Naive thymus-derived CD4-positive, alpha-beta T cell (primary cell): Measurements from ENCODE around the gene TNS3. TPM values are rescaled to one million over a fixed set of nuclear protein-coding genes. Genes with fewer than 3 reads are reported as not detected.

Experiments
- ATAC-seq: fragments of 150-1000 bp; cut with Tn5 transposase; 2 replicates; pipeline ENCODE4 v1.10.0; 2021; ENCODE audit warnings: mild to moderate bottlenecking, moderate library complexity
- CTCF ChIA-PET: fragments of 350-600 bp; sonication (Branson Sonifier 250); formaldehyde crosslinking; loops from one replicate; lab custom pipeline; 2021; ENCODE audit warnings: antibody characterized with exemption; lab: Charles Lee
- POLR2A ChIA-PET: fragments of 350-600 bp; sonication (Branson Sonifier 250); formaldehyde crosslinking; loops from one replicate; lab custom pipeline; 2021; ENCODE audit warnings: antibody characterized with exemption, inconsistent platforms; lab: Charles Lee
- DNase-seq, 9 donors: peaks; one replicate each; pipeline versions ENCODE4 v3.0.0 to v3.0.0-alpha.2; 2020 to 2022; ENCODE audit warnings: mixed read lengths in 1 of 9
- H3K27ac ChIP-seq: one replicate; pipeline ENCODE4 v1.7.0; 2013; ENCODE audit warnings: mild to moderate bottlenecking, low read depth, low read length, moderate library complexity
- H3K27me3 ChIP-seq, 2 donors: one replicate each; pipeline ENCODE4 v1.7.0; 2013; ENCODE audit warnings: low read length in 2 of 2, mild to moderate bottlenecking in 2 of 2, moderate library complexity in 2 of 2; ENCODE audit not compliant: control insufficient read depth in 2 of 2, insufficient read depth in 2 of 2
- H3K36me3 ChIP-seq, 3 experiments: 1 replicate in 2 of 3; 2 replicates in 1 of 3; pipeline ENCODE4 v1.7.0; 2013; ENCODE audit warnings: low read length in 3 of 3, mild to moderate bottlenecking in 3 of 3, moderate library complexity in 1 of 3; ENCODE audit not compliant: insufficient read depth in 3 of 3, control insufficient read depth in 2 of 3
- H3K4me1 ChIP-seq, 2 donors: one replicate each; pipeline ENCODE4 v1.7.0; 2013; ENCODE audit warnings: low read length in 2 of 2, mild to moderate bottlenecking in 2 of 2, moderate library complexity in 1 of 2; ENCODE audit not compliant: control insufficient read depth in 2 of 2, insufficient read depth in 2 of 2
- H3K4me3 ChIP-seq: 2 replicates; pipeline ENCODE4 v1.7.0; 2013; ENCODE audit warnings: mild to moderate bottlenecking, low read length
- H3K9me3 ChIP-seq, 3 experiments: 1 replicate in 2 of 3; 2 replicates in 1 of 3; pipeline ENCODE4 v1.7.0; 2013; ENCODE audit warnings: low read length in 3 of 3; ENCODE audit not compliant: control insufficient read depth in 2 of 3
- H3K27ac Mint-ChIP-seq, 9 donors: one replicate each; pipeline ENCODE4 v1.8.0; 2020 to 2022; ENCODE audit warnings: mixed read lengths in 9 of 9, mild to moderate bottlenecking in 8 of 9, moderate library complexity in 5 of 9, inconsistent platforms in 2 of 9
- H3K27me3 Mint-ChIP-seq, 5 donors: one replicate each; pipeline ENCODE4 v1.8.0; 2021 to 2022; ENCODE audit warnings: mixed read lengths in 5 of 5, mild to moderate bottlenecking in 1 of 5
- H3K36me3 Mint-ChIP-seq, 5 donors: one replicate each; pipeline ENCODE4 v1.8.0; 2020 to 2022; ENCODE audit warnings: mixed read lengths in 5 of 5, mild to moderate bottlenecking in 3 of 5, inconsistent platforms in 1 of 5
- H3K4me1 Mint-ChIP-seq, 7 donors: one replicate each; pipeline ENCODE4 v1.8.0; 2020 to 2022; ENCODE audit warnings: mixed read lengths in 7 of 7, mild to moderate bottlenecking in 3 of 7, inconsistent platforms in 1 of 7
- H3K4me3 Mint-ChIP-seq, 10 donors: one replicate each; pipeline ENCODE4 v1.8.0; 2020 to 2022; ENCODE audit warnings: mild to moderate bottlenecking in 10 of 10, mixed read lengths in 10 of 10, moderate library complexity in 6 of 10, inconsistent platforms in 2 of 10
- H3K9me3 Mint-ChIP-seq, 11 donors: one replicate each; pipeline ENCODE4 v1.8.0; 2020 to 2022; ENCODE audit warnings: mixed read lengths in 11 of 11, mild to moderate bottlenecking in 4 of 11, inconsistent platforms in 1 of 11, moderate library complexity in 1 of 11
- intact Hi-C, 2 donors: fragments of 100-400 bp; cut with micrococcal nuclease; formaldehyde crosslinking; loops; one replicate each; pipeline ENCODE4 v1.15.1; 2023
- polyA plus RNA-seq, 2 donors: library from polyadenylated mRNA; unstranded; fragments of 300-500 nt; fragmentation: Illumina TruSeq; gene quantifications; one replicate each; pipeline ENCODE4 v1.2.3, GENCODE V29; 2021
- total RNA-seq, 6 experiments: library from RNA in 5 of 6; stranded (reverse) in 5 of 6; gene quantifications; 1 replicate in 5 of 6; 2 replicates in 1 of 6; pipeline ENCODE4 v1.2.3 and lab custom pipeline; 2021 to 2026

TNS3 gene
- total and polyA plus RNA-seq, 7 experiments from 2014 or later: 0.85 to 38.3 (median 2.6) TPM; not detected in 2

- Mint-ChIP-seq H3K36me3 (no peaks in the 10 kb centered on the region), H3K27ac (no peak overlapping the region), H3K9me3 (peaks cover 0 to 13% (median 0%) of the 10 kb centered on the region in 11 donors), H3K4me1 (peaks cover 0 to 28% (median 20%) of the 10 kb centered on the region in 7 donors), H3K4me3 (peak overlapping the region in 8 of 10 donors; percentile 3 to 81 (median 62)), H3K27me3 (peaks cover 17 to 43% (median 29%) of the 10 kb centered on the region in 5 donors)
- Histone ChIP-seq H3K27me3 (peaks cover 0 to 3% of the 10 kb centered on the region in 2 donors), H3K9me3 (no peaks in the 10 kb centered on the region), H3K27ac (no peak overlapping the region), H3K36me3 (no peaks in the 10 kb centered on the region), H3K4me1 (no peaks in the 10 kb centered on the region), H3K4me3 (no peak overlapping the region)
- intact Hi-C loops: loop anchor here in 1 of 2 donors (2.0 kb wide), 1 partner anchor 1338 kb away; no protein-coding TSS in a partner anchor
- ChIA-PET POLR2A (no interaction called here), CTCF (no interaction called here)
- no peak for ATAC-seq
- DNase-seq: no peak
Measured at GRCh38 chr7:47255007-47255406, 326.9 kb downstream of the TNS3 start.

GRCh38 chr7:47254081-47254977 is 327.6 kb downstream of the TNS3 start:
- H3K36me3 Mint-ChIP-seq: no peaks in the 10 kb centered on the region
- Histone ChIP-seq H3K9me3 (no peaks in the 10 kb centered on the region), H3K27me3 (peaks cover 0 to 2% of the 10 kb centered on the region in 2 donors), H3K4me1 (no peaks in the 10 kb centered on the region), H3K27ac (no peak overlapping the region), H3K36me3 (no peaks in the 10 kb centered on the region), H3K4me3 (no peak overlapping the region)
- ATAC-seq (peak; percentile 84), DNase-seq (peak in 7 of 9 donors; percentile 17 to 75 (median 39))
- ChIA-PET POLR2A (no interaction called here), CTCF (interaction anchor here (0.5 to 1.0 kb wide), 2 partner anchors 21 to 80 kb away, joined by 3 read pairs; no protein-coding TSS in a partner anchor)
- peak overlapping the region; percentile 42 to 81 (median 72) for H3K4me3 Mint-ChIP-seq
- no peak overlapping the region for H3K27ac Mint-ChIP-seq
- H3K27me3 Mint-ChIP-seq: peaks cover 17 to 43% (median 28%) of the 10 kb centered on the region in 5 donors
- H3K4me1 Mint-ChIP-seq: peaks cover 0 to 28% (median 20%) of the 10 kb centered on the region in 7 donors
- intact Hi-C loops: loop anchor here (1.0 to 2.0 kb wide), 2 partner anchors 1338 to 1363 kb away; no protein-coding TSS in a partner anchor
- peaks cover 0 to 13% (median 0%) of the 10 kb centered on the region in 11 donors for H3K9me3 Mint-ChIP-seq

- peaks cover 0 to 13% (median 0%) of the 10 kb centered on the region in 11 donors for H3K9me3 Mint-ChIP-seq
- ATAC-seq (peak; percentile 52), DNase-seq (no peak)
- no peak overlapping the region for H3K4me3 ChIP-seq
- ChIA-PET POLR2A (no interaction called here), CTCF (interaction anchor here (1.0 kb wide), 1 partner anchor 20 kb away, joined by 3 read pairs; no protein-coding TSS in a partner anchor)
- H3K36me3 Mint-ChIP-seq: no peaks in the 10 kb centered on the region
- H3K27ac Mint-ChIP-seq: no peak overlapping the region
- H3K4me3 Mint-ChIP-seq: peak overlapping the region in 9 of 10 donors; percentile 25 to 77 (median 45)
- peaks cover 17 to 43% (median 28%) of the 10 kb centered on the region in 5 donors for H3K27me3 Mint-ChIP-seq
- intact Hi-C loops: loop anchor here (1.0 to 2.0 kb wide), 2 partner anchors 1337 to 1362 kb away; no protein-coding TSS in a partner anchor
- peaks cover 0 to 28% (median 20%) of the 10 kb centered on the region in 7 donors for H3K4me1 Mint-ChIP-seq
- no peaks in the 10 kb centered on the region for H3K36me3 ChIP-seq
- no peaks in the 10 kb centered on the region for H3K27me3 ChIP-seq
- no peak overlapping the region for H3K27ac ChIP-seq
- H3K9me3 ChIP-seq: no peaks in the 10 kb centered on the region
- no peaks in the 10 kb centered on the region for H3K4me1 ChIP-seq
Measured at GRCh38 chr7:47253650-47254080, 328.2 kb downstream of the TNS3 start.

- Mint-ChIP-seq H3K9me3 (peaks cover 0 to 13% (median 0%) of the 10 kb centered on the region in 11 donors), H3K4me3 (peak overlapping the region in 1 of 10 donors; percentile 45), H3K36me3 (no peaks in the 10 kb centered on the region), H3K27me3 (peaks cover 17 to 40% (median 28%) of the 10 kb centered on the region in 5 donors), H3K4me1 (peaks cover 0 to 28% (median 20%) of the 10 kb centered on the region in 7 donors), H3K27ac (no peak overlapping the region)
- CTCF ChIA-PET: no interaction called here
- DNase-seq (no peak), ATAC-seq (no peak)
- H3K9me3 ChIP-seq: no peaks in the 10 kb centered on the region
- no peaks in the 10 kb centered on the region for H3K27me3 ChIP-seq
- H3K36me3 ChIP-seq: no peaks in the 10 kb centered on the region
- no peaks in the 10 kb centered on the region for H3K4me1 ChIP-seq
- intact Hi-C loops: no loop called here
- H3K27ac ChIP-seq: no peak overlapping the region
- POLR2A ChIA-PET: no interaction called here
- H3K4me3 ChIP-seq: no peak overlapping the region
Measured at GRCh38 chr7:47252675-47253074, 329.2 kb downstream of the TNS3 start.

GRCh38 chr7:47249361-47249760 is 332.6 kb downstream of the TNS3 start:
- Histone ChIP-seq H3K9me3 (no peaks in the 10 kb centered on the region), H3K27ac (no peak overlapping the region)
- POLR2A ChIA-PET: no interaction called here

GRCh38 chr7:47248797-47249196 is 333.1 kb downstream of the TNS3 start:
- no peaks in the 10 kb centered on the region for H3K36me3 Mint-ChIP-seq
- H3K4me1 ChIP-seq: no peaks in the 10 kb centered on the region
- peaks cover 0 to 8% (median 5%) of the 10 kb centered on the region in 7 donors for H3K4me1 Mint-ChIP-seq
- CTCF ChIA-PET: no interaction called here
- no peak overlapping the region for H3K4me3 ChIP-seq
- peaks cover 5 to 15% (median 13%) of the 10 kb centered on the region in 5 donors for H3K27me3 Mint-ChIP-seq
- no peaks in the 10 kb centered on the region for H3K36me3 ChIP-seq
- peaks cover 0 to 13% (median 0%) of the 10 kb centered on the region in 11 donors for H3K9me3 Mint-ChIP-seq
- DNase-seq (no peak), ATAC-seq (no peak)
- POLR2A ChIA-PET: no interaction called here
- no peak overlapping the region for H3K27ac Mint-ChIP-seq
- H3K27me3 ChIP-seq: no peaks in the 10 kb centered on the region
- intact Hi-C loops: no loop called here
- no peak overlapping the region for H3K4me3 Mint-ChIP-seq
- no peaks in the 10 kb centered on the region for H3K9me3 ChIP-seq
- no peak overlapping the region for H3K27ac ChIP-seq

More at GRCh38 chr7:47249361-47249760, 332.6 kb downstream of the TNS3 start:
- intact Hi-C loops: no loop called here
- no peaks in the 10 kb centered on the region for H3K36me3 ChIP-seq
- Mint-ChIP-seq H3K27me3 (peaks cover 5 to 17% (median 13%) of the 10 kb centered on the region in 5 donors), H3K36me3 (no peaks in the 10 kb centered on the region), H3K4me1 (peaks cover 0 to 9% (median 6%) of the 10 kb centered on the region in 7 donors), H3K4me3 (no peak overlapping the region), H3K9me3 (peaks cover 0 to 13% (median 0%) of the 10 kb centered on the region in 11 donors), H3K27ac (no peak overlapping the region)
- H3K4me1 ChIP-seq: no peaks in the 10 kb centered on the region
- CTCF ChIA-PET: no interaction called here
- H3K27me3 ChIP-seq: no peaks in the 10 kb centered on the region
- DNase-seq (no peak), ATAC-seq (no peak)
- H3K4me3 ChIP-seq: no peak overlapping the region
